Measurements from ENCODE around the gene COL26A1.
A peak's percentile ranks its signal among the peaks of the same experiment; 100 is the strongest.
"Not testable (repeated sequence)": the region's sequence is repeated elsewhere in the genome, so short reads cannot be mapped to it uniquely, and the experiment has no call there.

Gene COL26A1

GRCh38 chr7:101598986-101599771 is 236.5 kb downstream of the COL26A1 start:
- no peak for DNase-seq (ENCODE audit: low spot score)

- DNase-seq (ENCODE audit: low spot score): no peak
These were observed 237.1 kb downstream of the COL26A1 start for GRCh38 chr7:101599787-101600186.

- DNase-seq (ENCODE audit: low spot score): no peak
These were observed 239.4 kb downstream of the COL26A1 start for GRCh38 chr7:101602082-101602481.

- peak; percentile 59 for DNase-seq (ENCODE audit: low spot score)
These were observed 240.0 kb downstream of the COL26A1 start for GRCh38 chr7:101602484-101603241.

GRCh38 chr7:101604331-101604933 is 241.8 kb downstream of the COL26A1 start:
- no peak for DNase-seq (ENCODE audit: low spot score)

- not testable (repeated sequence) for DNase-seq (ENCODE audit: low spot score)
These were observed 242.3 kb downstream of the COL26A1 start for GRCh38 chr7:101604934-101605332.

GRCh38 chr7:101605611-101606497 is 243.2 kb downstream of the COL26A1 start:
- DNase-seq (ENCODE audit: low spot score): no peak

- no peak for DNase-seq (ENCODE audit: low spot score)
These were observed 243.8 kb downstream of the COL26A1 start for GRCh38 chr7:101606498-101606923.
